H1 (cell line): ENCODE data around the gene ARRDC1. TPM values are rescaled to one million over a fixed set of nuclear protein-coding genes. Genes with fewer than 3 reads are reported as not detected.

Experiments
- CTCF ChIA-PET: fragments of 300-600 bp; sonication (Branson Sonifier 250); formaldehyde crosslinking; loops from one replicate; lab custom pipeline; 2021; ENCODE audit not compliant: partially characterized antibody; lab: Charles Lee
- POLR2A ChIA-PET: fragments of 300-600 bp; sonication (Branson Sonifier 250); formaldehyde crosslinking; loops from one replicate; lab custom pipeline; 2021; ENCODE audit warnings: inconsistent platforms; ENCODE audit not compliant: partially characterized antibody; lab: Charles Lee
- DNase-seq, 2 experiments: peaks; one replicate each; pipeline versions ENCODE4 v3.0.0 to v3.0.0-alpha.2; 2010 to 2022; ENCODE audit warnings: low spot score in 2 of 2, low read depth in 1 of 2, mixed read lengths in 1 of 2
- FAIRE-seq: peaks from 2 replicates; lab custom pipeline; 2011; peaks lifted over from hg19 to GRCh38; lab: Jason Lieb, UNC
- H2AFZ ChIP-seq: 2 replicates; pipeline ENCODE4 v1.8.1; 2012; ENCODE audit warnings: low read length, inconsistent platforms
- H2AK5ac ChIP-seq: 2 replicates; pipeline ENCODE4 v1.6.1; 2013; ENCODE audit warnings: low read depth, low read length
- H2BK120ac ChIP-seq: replicated peaks from 2 replicates; pipeline ENCODE3; 2013; ENCODE audit warnings: low read depth, low read length, inconsistent platforms
- H2BK12ac ChIP-seq: 2 replicates; pipeline ENCODE4 v1.6.1; 2013; ENCODE audit warnings: low read depth, low read length
- H2BK15ac ChIP-seq: 2 replicates; pipeline ENCODE4 v1.6.1; 2013; ENCODE audit warnings: low read length
- H2BK20ac ChIP-seq: 2 replicates; pipeline ENCODE4 v1.6.1; 2013; ENCODE audit warnings: low read length
- H2BK5ac ChIP-seq: 2 replicates; pipeline ENCODE4 v1.6.1; 2013; ENCODE audit warnings: low read depth, low read length
- H3K14ac ChIP-seq: 2 replicates; pipeline ENCODE4 v1.6.1; 2013; ENCODE audit warnings: inconsistent platforms; ENCODE audit not compliant: insufficient read length
- H3K18ac ChIP-seq: 2 replicates; pipeline ENCODE4 v1.6.1; 2013; ENCODE audit warnings: low read length; ENCODE audit errors: extremely low read depth
- H3K23ac ChIP-seq: 2 replicates; pipeline ENCODE4 v1.6.1; 2013; ENCODE audit warnings: inconsistent platforms; ENCODE audit not compliant: insufficient read length
- H3K23me2 ChIP-seq: 2 replicates; pipeline ENCODE4 v1.6.1; 2013; ENCODE audit warnings: low read depth, low read length
- H3K27ac ChIP-seq: 2 replicates; pipeline ENCODE4 v1.6.1; 2011; ENCODE audit warnings: low read depth, low read length, inconsistent platforms
- H3K27me3 ChIP-seq, 4 experiments: replicated peaks in 1 of 4; 1 replicate in 1 of 4; 2 replicates in 3 of 4; pipeline versions ENCODE4 v1.6.1 to v1.8.1; 2011 to 2013; ENCODE audit warnings: low read length in 3 of 4, mild to moderate bottlenecking in 3 of 4, inconsistent platforms in 2 of 4, mixed read lengths in 2 of 4, moderate library complexity in 1 of 4; ENCODE audit not compliant: control insufficient read depth in 3 of 4, insufficient read depth in 3 of 4; ENCODE audit errors: extremely low read depth in 1 of 4
- H3K36me3 ChIP-seq, 4 experiments: 2 replicates each; pipeline versions ENCODE4 v1.6.1 to v1.8.1; 2011 to 2013; ENCODE audit warnings: mild to moderate bottlenecking in 4 of 4, low read length in 3 of 4, moderate library complexity in 2 of 4, control low read depth in 1 of 4, inconsistent platforms in 1 of 4; ENCODE audit not compliant: insufficient read depth in 4 of 4, control insufficient read depth in 2 of 4
- H3K4ac ChIP-seq: replicated peaks from 2 replicates; pipeline ENCODE3; 2013; ENCODE audit warnings: low read length, low read depth, mixed read lengths, inconsistent platforms; ENCODE audit not compliant: insufficient read length
- H3K4me1 ChIP-seq, 4 experiments: replicated peaks in 1 of 4; 1 replicate in 1 of 4; 2 replicates in 3 of 4; pipeline versions ENCODE4 v1.6.1 to v1.8.1; 2011 to 2013; ENCODE audit warnings: low read length in 3 of 4, inconsistent platforms in 2 of 4, mixed read lengths in 1 of 4; ENCODE audit not compliant: insufficient read depth in 4 of 4, control insufficient read depth in 3 of 4
- H3K4me2 ChIP-seq, 2 experiments: 2 replicates each; pipeline versions ENCODE4 v1.6.1 to v1.8.1; 2011 to 2013; ENCODE audit warnings: low read depth in 2 of 2, low read length in 2 of 2, control low read depth in 1 of 2, inconsistent platforms in 1 of 2, mild to moderate bottlenecking in 1 of 2; ENCODE audit not compliant: insufficient read depth in 1 of 2
- H3K4me3 ChIP-seq, 4 experiments: fragments of 200-600, 300-600 bp in 1 of 4; sonication (generic), shearing (Covaris generic), sonication (Bioruptor Twin) in 1 of 4; 2 replicates each; pipeline versions ENCODE4 v1.5.1 to v1.8.1; 2011 to 2016; ENCODE audit warnings: low read length in 4 of 4, low read depth in 3 of 4, control low read depth in 2 of 4, inconsistent platforms in 2 of 4, mild to moderate bottlenecking in 2 of 4, mixed read lengths in 1 of 4, moderate library complexity in 1 of 4; ENCODE audit not compliant: insufficient read depth in 2 of 4; ENCODE audit errors: extremely low read depth in 1 of 4
- H3K56ac ChIP-seq: replicated peaks from 2 replicates; pipeline ENCODE3; 2013; ENCODE audit warnings: low read depth, mild to moderate bottlenecking, mixed read lengths, low read length, inconsistent platforms; ENCODE audit not compliant: insufficient read length
- H3K79me1 ChIP-seq: 2 replicates; pipeline ENCODE4 v1.6.1; 2013; ENCODE audit warnings: low read depth, low read length, control low read depth
- H3K79me2 ChIP-seq, 2 experiments: 2 replicates each; pipeline versions ENCODE4 v1.6.1 to v1.8.1; 2012 to 2013; ENCODE audit warnings: low read length in 2 of 2, mild to moderate bottlenecking in 2 of 2, inconsistent platforms in 1 of 2; ENCODE audit not compliant: insufficient read depth in 2 of 2, control insufficient read depth in 1 of 2
- H3K9ac ChIP-seq, 4 experiments: replicated peaks in 1 of 4; 1 replicate in 1 of 4; 2 replicates in 3 of 4; pipeline versions ENCODE4 v1.6.1 to v1.8.1; 2011 to 2013; ENCODE audit warnings: low read depth in 3 of 4, low read length in 3 of 4, control low read depth in 2 of 4, mild to moderate bottlenecking in 2 of 4, moderate library complexity in 2 of 4, inconsistent platforms in 1 of 4; ENCODE audit errors: extremely low read depth in 1 of 4
- H3K9me3 ChIP-seq, 2 experiments: 2 replicates each; pipeline versions ENCODE4 v1.6.1 to v1.8.1; 2012 to 2013; ENCODE audit warnings: mild to moderate bottlenecking in 2 of 2, moderate library complexity in 2 of 2, control low read depth in 1 of 2, inconsistent platforms in 1 of 2, low read depth in 1 of 2, low read length in 1 of 2, mixed read lengths in 1 of 2; ENCODE audit not compliant: insufficient read depth in 2 of 2
- H4K20me1 ChIP-seq, 2 experiments: replicated peaks in 1 of 2; 2 replicates each; pipeline versions ENCODE3 to v1.8.1; 2011 to 2013; ENCODE audit warnings: inconsistent platforms in 2 of 2, low read length in 2 of 2, mild to moderate bottlenecking in 1 of 2; ENCODE audit not compliant: insufficient read depth in 2 of 2, control insufficient read depth in 1 of 2
- H4K5ac ChIP-seq: 2 replicates; pipeline ENCODE4 v1.6.1; 2013; ENCODE audit warnings: low read length, low read depth, mixed read lengths, inconsistent platforms; ENCODE audit not compliant: insufficient read length
- H4K8ac ChIP-seq: 2 replicates; pipeline ENCODE4 v1.8.0; 2013; ENCODE audit warnings: mild to moderate bottlenecking, moderate library complexity, low read length, inconsistent platforms; ENCODE audit not compliant: insufficient read depth; ENCODE audit errors: extremely low read depth
- H4K91ac ChIP-seq: replicated peaks from 2 replicates; pipeline ENCODE3; 2013; ENCODE audit warnings: low read length, mixed read lengths, inconsistent platforms; ENCODE audit not compliant: insufficient read length
- ATF2 ChIP-seq: IDR thresholded peaks from 2 replicates; pipeline ENCODE4 v1.6.1; 2012; ENCODE audit warnings: low read length, inconsistent platforms
- BRCA1 ChIP-seq: IDR thresholded peaks from 2 replicates; pipeline ENCODE4 v1.6.1; 2012; ENCODE audit warnings: low read depth, low read length, improper control_type of control experiment
- CHD1 ChIP-seq: IDR thresholded peaks from 2 replicates; pipeline ENCODE4 v1.6.1; 2012; ENCODE audit warnings: low read depth, low read length, improper control_type of control experiment
- JUN ChIP-seq: IDR thresholded peaks from 2 replicates; pipeline ENCODE4 v1.6.1; 2011; ENCODE audit warnings: low read depth, mild to moderate bottlenecking, improper control_type of control experiment, low read length
- JUND ChIP-seq: IDR thresholded peaks from 2 replicates; pipeline ENCODE4 v1.6.1; 2011; ENCODE audit warnings: mild to moderate bottlenecking, improper control_type of control experiment, low read length
- POLR2A ChIP-seq, 2 experiments: IDR thresholded peaks; 1 replicate in 1 of 2; 2 replicates in 1 of 2; pipeline ENCODE4 v1.6.1; 2011; ENCODE audit warnings: low read depth in 2 of 2, low read length in 2 of 2, mild to moderate bottlenecking in 2 of 2; ENCODE audit errors: control extremely low read depth in 1 of 2
- POLR2AphosphoS5 ChIP-seq: IDR thresholded peaks from 2 replicates; pipeline ENCODE4 v1.6.1; 2011; ENCODE audit warnings: low read depth, low read length
- SIX5 ChIP-seq: IDR thresholded peaks from 2 replicates; pipeline ENCODE4 v1.6.1; 2011; ENCODE audit warnings: mild to moderate bottlenecking, low read depth, low read length
- SRF ChIP-seq: IDR thresholded peaks from 2 replicates; pipeline ENCODE4 v1.6.1; 2011; ENCODE audit warnings: mild to moderate bottlenecking, low read depth, low read length, moderate library complexity
- TAF1 ChIP-seq: IDR thresholded peaks from 2 replicates; pipeline ENCODE4 v1.6.1; 2011; ENCODE audit warnings: mild to moderate bottlenecking, low read depth, low read length
- TAF7 ChIP-seq: optimal IDR thresholded peaks from 2 replicates; pipeline ENCODE3; 2011; ENCODE audit warnings: low read depth, mild to moderate bottlenecking, inconsistent platforms, low read length, moderate library complexity, borderline replicate concordance
- TCF12 ChIP-seq: IDR thresholded peaks from 2 replicates; pipeline ENCODE4 v1.6.1; 2011; ENCODE audit warnings: low read depth, mild to moderate bottlenecking, low read length
- WGBS, 2 experiments: shearing (Covaris generic) in 1 of 2; methylation state at CpG; one replicate each; pipeline versions ENCODE4 v1.1.6 to v1.1.7; 2013 to 2015; ENCODE audit warnings: low lambda C conversion rate in 2 of 2, mixed read lengths in 2 of 2, inconsistent platforms in 1 of 2, low coverage in 1 of 2, missing lambda C conversion rate in 1 of 2; ENCODE audit not compliant: insufficient replicate concordance in 2 of 2, insufficient coverage in 1 of 2, insufficient read length in 1 of 2; ENCODE audit errors: extremely low coverage in 1 of 2, missing lambda C conversion rate in 1 of 2; 5-methylcytosine and 5-hydroxymethylcytosine counted together
- polyA plus RNA-seq, 7 experiments: library from polyadenylated mRNA; depleted of rRNA in 3 of 7; stranded (reverse) in 5 of 7; unstranded in 2 of 7; fragments of >200 nt in 5 of 7; fragments of 200-250 nt in 2 of 7; gene quantifications; 1 replicate in 5 of 7; 2 replicates in 1 of 7; 4 replicates in 1 of 7; pipeline versions ENCODE4 v1.2.1 to v1.2.3, GENCODE V29; 2011 to 2013; ENCODE audit warnings: missing spikeins in 2 of 7, mixed read lengths in 2 of 7
- total RNA-seq: library from RNA; stranded (reverse); fragmentation: NEBNext Ultra II Directional; extraction: Animal tissue kit (Norgen Biotek cat#: 25700); gene quantifications from 2 replicates; pipeline ENCODE4 v1.2.1, GENCODE V29; 2021
- TF ChIP-seq, protein P1 (sequence below): IDR thresholded peaks from 2 replicates; pipeline ENCODE4 v1.6.1; 2011; ENCODE audit warnings: low read depth, mild to moderate bottlenecking, low read length; ENCODE audit not compliant: insufficient read depth

The ARRDC1 gene
- total and polyA plus RNA-seq, 2 of the 8 experiments (the other 6 are each of a cell fraction or from before 2014, with no cell fraction given) = 22.0 to 58.4 TPM

- H2BK120ac ChIP-seq = no peak overlapping the region
- CTCF ChIA-PET = interaction anchor here (1.5 to 2.7 kb wide), 2 partner anchors 11 to 14 kb away, joined by 3 to 10 read pairs; no protein-coding TSS in a partner anchor
- 94% methylated on average over 3 of the region's 3 CpGs; no CpG with 5 or more reads in 1 of the 2 experiments for WGBS, 2 experiments
- H3K4me1 ChIP-seq = no peaks in the 10 kb centered on the region
- H3K9me3 ChIP-seq = no peaks in the 10 kb centered on the region
- H2BK15ac ChIP-seq = no peak overlapping the region
- H3K79me1 ChIP-seq = peaks cover 5% of the 10 kb centered on the region; the same call in 1 of the 2 replicates
- no peak overlapping the region for H3K4ac ChIP-seq
- H4K91ac ChIP-seq = no peak overlapping the region
- no peak overlapping the region for H3K14ac ChIP-seq
- H3K9ac ChIP-seq = no peak overlapping the region
- H4K8ac ChIP-seq = no peak overlapping the region
- H2BK12ac ChIP-seq = no peak overlapping the region
- POLR2A ChIA-PET = interaction anchor here (1.0 kb wide), 1 partner anchor 20 kb away, joined by 3 read pairs; the partner anchor contains the start of gene PNPLA7
- DNase-seq (no peak), FAIRE-seq (no peak)
- H2AFZ ChIP-seq = no peak overlapping the region
- no peak overlapping the region for H4K5ac ChIP-seq
- H3K79me2 ChIP-seq = peaks cover 0 to 22% of the 10 kb centered on the region in 2 experiments; a peak in 2 of 4 replicates
- peaks cover 10% of the 10 kb centered on the region; the same call in 1 of the 2 replicates for H3K23me2 ChIP-seq
- no peak overlapping the region for H3K4me3 ChIP-seq
- H2BK5ac ChIP-seq = no peak overlapping the region
- H2BK20ac ChIP-seq = no peak overlapping the region
- H3K23ac ChIP-seq = no peak overlapping the region
- H3K4me2 ChIP-seq = no peak overlapping the region
- no peak overlapping the region for H3K18ac ChIP-seq
- peaks cover 18 to 37% (median 28%) of the 10 kb centered on the region in 4 experiments for H3K36me3 ChIP-seq
- H3K27ac ChIP-seq = no peak overlapping the region
- no peak overlapping the region for H3K56ac ChIP-seq
- peaks cover 3 to 15% of the 10 kb centered on the region in 2 experiments for H4K20me1 ChIP-seq
- no peaks in the 10 kb centered on the region for H3K27me3 ChIP-seq
- no peak overlapping the region for H2AK5ac ChIP-seq
- TF ChIP-seq BRCA1 (no peak), TAF1 (no peak), JUN (no peak), SRF (no peak), POLR2AphosphoS5 (no peak; the same call in 1 of the 2 replicates), CHD1 (no peak), TAF7 (no peak), POLR2A (IDR thresholded peaks at IDR 0.05; ENCODE audit: control extremely low read depth in 1 of 2, low read depth in 2 of 2, low read length in 2 of 2) (no peak), JUND (no peak), SIX5 (no peak), TCF12 (no peak), ATF2 (no peak)
- TF ChIP-seq, protein P1, sequence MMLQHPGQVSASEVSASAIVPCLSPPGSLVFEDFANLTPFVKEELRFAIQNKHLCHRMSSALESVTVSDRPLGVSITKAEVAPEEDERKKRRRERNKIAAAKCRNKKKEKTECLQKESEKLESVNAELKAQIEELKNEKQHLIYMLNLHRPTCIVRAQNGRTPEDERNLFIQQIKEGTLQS = no peak
These were observed 34.9 kb upstream of the ARRDC1 start for GRCh38 chr9:137570566-137570965.
